ENCODE results near the gene DISC1.

GRCh38 chr1:231604276-231604621 lies 22.3 kb upstream of the DISC1 start:
- no peak for TF ChIP-seq ESRRG (CRISPR knock-in tag; IDR thresholded peaks at IDR 0.05)
- TF ChIP-seq ARNTL (CRISPR knock-in tag; IDR thresholded peaks at IDR 0.05; ENCODE audit: borderline replicate concordance, low read depth): no peak
